SW 1271 (cell line): ENCODE results near the gene NOS1AP.

Source experiments
- DNase-seq, 2 experiments: peaks; one replicate each; lab custom pipeline; 2025; lab: John Stamatoyannopoulos, UW

Gene NOS1AP

GRCh38 chr1:162256287-162256686 is 186.8 kb downstream of the NOS1AP start:
- DNase-seq: no peak

- no peak for DNase-seq
Observed at GRCh38 chr1:162258394-162258793, 188.9 kb downstream of the NOS1AP start.

- no peak for DNase-seq
Observed at GRCh38 chr1:162259894-162260455, 190.5 kb downstream of the NOS1AP start.

GRCh38 chr1:162264108-162264507 is 194.6 kb downstream of the NOS1AP start:
- no peak for DNase-seq

GRCh38 chr1:162265983-162266382 is 196.5 kb downstream of the NOS1AP start:
- DNase-seq: no peak

- DNase-seq: no peak
Observed at GRCh38 chr1:162270016-162270770, 200.7 kb downstream of the NOS1AP start.

- no peak for DNase-seq
Observed at GRCh38 chr1:162271972-162272371, 202.5 kb downstream of the NOS1AP start.

- DNase-seq: no peak
Observed at GRCh38 chr1:162272419-162272818, 202.9 kb downstream of the NOS1AP start.

- DNase-seq: no peak
Observed at GRCh38 chr1:162275622-162276175, 206.2 kb downstream of the NOS1AP start.

- peak in 1 of 2 experiments; percentile 27 for DNase-seq
Observed at GRCh38 chr1:162276493-162276892, 207.0 kb downstream of the NOS1AP start.

GRCh38 chr1:162279136-162279498 is 209.6 kb downstream of the NOS1AP start:
- DNase-seq: no peak

GRCh38 chr1:162281426-162281825 is 211.9 kb downstream of the NOS1AP start:
- DNase-seq: no peak

- no peak for DNase-seq
Observed at GRCh38 chr1:162283657-162284056, 214.2 kb downstream of the NOS1AP start.

- DNase-seq: no peak
Observed at GRCh38 chr1:162284206-162284955, 214.9 kb downstream of the NOS1AP start.

GRCh38 chr1:162285149-162285561 is 215.7 kb downstream of the NOS1AP start:
- no peak for DNase-seq

GRCh38 chr1:162291000-162291399 is 221.5 kb downstream of the NOS1AP start:
- no peak for DNase-seq

- no peak for DNase-seq
Observed at GRCh38 chr1:162292422-162292849, 222.9 kb downstream of the NOS1AP start.

- DNase-seq: no peak
Observed at GRCh38 chr1:162293073-162293692, 223.7 kb downstream of the NOS1AP start.

GRCh38 chr1:162294015-162294414 is 224.5 kb downstream of the NOS1AP start:
- DNase-seq: no peak

GRCh38 chr1:162297208-162297607 is 227.7 kb downstream of the NOS1AP start:
- DNase-seq: no peak

GRCh38 chr1:162298266-162298665 is 228.8 kb downstream of the NOS1AP start:
- DNase-seq: no peak

GRCh38 chr1:162299018-162299417 is 229.5 kb downstream of the NOS1AP start:
- DNase-seq: no peak
